Posterior vena cava (tissue), 2 donors: ENCODE measurements around the gene KRTAP9-1. TPM values are rescaled to one million over a fixed set of nuclear protein-coding genes. Genes with fewer than 3 reads are reported as not detected.
"Not testable (repeated sequence)": the region's sequence is repeated elsewhere in the genome, so short reads cannot be mapped to it uniquely, and the experiment has no call there.

Experiments used
- DNase-seq: peaks from one replicate; pipeline ENCODE4 v3.0.0-alpha.2; 2020; ENCODE audit warnings: low spot score
- intact Hi-C, 2 donors: fragments of 100-400 bp; cut with DNase I; formaldehyde crosslinking; loops; one replicate each; pipeline versions ENCODE4 v1.14.1 to v1.14.2; 2022 to 2023
- long read RNA-seq, 2 donors: library from polyadenylated mRNA; unstranded; transcript quantifications; one replicate each; pipeline ENCODE4 v2.0.0, GENCODE V29; 2020 to 2021
- total RNA-seq, 2 donors: library from RNA; stranded (reverse); fragmentation: NEBNext Ultra II Directional; extraction: Animal tissue kit (Norgen Biotek cat#: 25700); gene quantifications; one replicate each; pipeline ENCODE4 v1.2.1, GENCODE V29; 2021
- donor health status: DM: yes; HTN: yes; CAD: no.
- donor health status: DM: yes; HTN: yes; CAD: no.

Gene KRTAP9-1
- total RNA-seq = not detected
- long read RNA-seq, donor 1 = 0 reads
- long read RNA-seq, donor 2 = 0 reads

GRCh38 chr17:41189837-41190318, at the start of gene KRTAP9-1:
KRTAP9-1 (plus strand) TSS chr17:41189887; CDS start chr17:41189887, 0 bp downstream.
- intact Hi-C loops = loop anchor here in 1 of 2 donors (10.0 kb wide), 1 partner anchor 525 kb away; the partner anchor contains the start of gene KRT222
- DNase-seq = not testable (repeated sequence)

GRCh38 chr17:41140360-41141131, 49.1 kb upstream of the KRTAP9-1 start, which contains the start of gene KRTAP4-6:
KRTAP4-6 (minus strand) TSS chr17:41140544; CDS start chr17:41140487, 57 bp downstream.
- no peak for DNase-seq
- intact Hi-C loops = no loop called here

GRCh38 chr17:41141361-41141760, 48.3 kb upstream of the KRTAP9-1 start:
- intact Hi-C loops = no loop called here
- no peak for DNase-seq

- DNase-seq = no peak
- intact Hi-C loops = no loop called here
Observed at GRCh38 chr17:41144846-41145245, 44.8 kb upstream of the KRTAP9-1 start.

- no peak for DNase-seq
- intact Hi-C loops = no loop called here
Observed at GRCh38 chr17:41145261-41145660, 44.4 kb upstream of the KRTAP9-1 start.

- intact Hi-C loops = no loop called here
- no peak for DNase-seq
Observed at GRCh38 chr17:41147531-41148204, 42.0 kb upstream of the KRTAP9-1 start.

GRCh38 chr17:41148971-41149651, 40.6 kb upstream of the KRTAP9-1 start:
- intact Hi-C loops, DNase-seq: not testable (repeated sequence)

GRCh38 chr17:41149652-41149985, 40.1 kb upstream of the KRTAP9-1 start, which contains the start of gene KRTAP4-5:
KRTAP4-5 (minus strand) TSS chr17:41149825; CDS start chr17:41149767, 58 bp downstream.
- DNase-seq = no peak
- intact Hi-C loops = no loop called here

- no peak for DNase-seq
- intact Hi-C loops = no loop called here
Observed at GRCh38 chr17:41150026-41150425, 39.7 kb upstream of the KRTAP9-1 start.

GRCh38 chr17:41151525-41151924, 38.2 kb upstream of the KRTAP9-1 start:
- no peak for DNase-seq
- intact Hi-C loops = no loop called here

GRCh38 chr17:41153856-41154255, 35.8 kb upstream of the KRTAP9-1 start:
- intact Hi-C loops = no loop called here
- DNase-seq = no peak

GRCh38 chr17:41160190-41160589, 29.5 kb upstream of the KRTAP9-1 start:
- intact Hi-C loops = not testable (repeated sequence)

GRCh38 chr17:41160648-41161047, 29.0 kb upstream of the KRTAP9-1 start, which contains the start of gene KRTAP4-4:
KRTAP4-4 (minus strand) TSS chr17:41160748; CDS start chr17:41160691, 57 bp downstream.
- DNase-seq = no peak
- intact Hi-C loops = no loop called here

More at GRCh38 chr17:41160190-41160589, 29.5 kb upstream of the KRTAP9-1 start:
- not testable (repeated sequence) for DNase-seq

- no peak for DNase-seq
- intact Hi-C loops = no loop called here
Observed at GRCh38 chr17:41163828-41164227, 25.9 kb upstream of the KRTAP9-1 start.

GRCh38 chr17:41167561-41167960, 22.1 kb upstream of the KRTAP9-1 start:
- DNase-seq = no peak
- intact Hi-C loops = no loop called here

- intact Hi-C loops = no loop called here
- DNase-seq = no peak
Observed at GRCh38 chr17:41168121-41168520, 21.6 kb upstream of the KRTAP9-1 start, which contains the start of gene KRTAP4-3. KRTAP4-3 (minus strand) TSS chr17:41168221; CDS start chr17:41168172, 49 bp downstream.

GRCh38 chr17:41171886-41172285, 17.8 kb upstream of the KRTAP9-1 start:
- intact Hi-C loops = no loop called here
- no peak for DNase-seq

GRCh38 chr17:41176744-41177387, 12.8 kb upstream of the KRTAP9-1 start:
- no peak for DNase-seq
- intact Hi-C loops = no loop called here

- DNase-seq = no peak
- intact Hi-C loops = no loop called here
Observed at GRCh38 chr17:41177727-41178271, 11.9 kb upstream of the KRTAP9-1 start, which contains the start of gene KRTAP4-2. KRTAP4-2 (minus strand) TSS chr17:41178221; CDS start chr17:41178164, 57 bp downstream.
